Stimulated activated CD4-positive, alpha-beta T cell treated with anti-CD3 and anti-CD28 coated beads, Interleukin-12 subunit alpha, Interleukin-12 subunit beta, amount 100 ng/mL, for 48 hours (primary cell): ENCODE measurements around the gene CAPN14.

Source experiments
- DNase-seq, 3 donors: peaks; one replicate each; pipeline ENCODE4 v3.0.0-alpha.2; 2020; ENCODE audit warnings: low read depth in 2 of 3, low spot score in 1 of 3

The CAPN14 gene

DNA sequence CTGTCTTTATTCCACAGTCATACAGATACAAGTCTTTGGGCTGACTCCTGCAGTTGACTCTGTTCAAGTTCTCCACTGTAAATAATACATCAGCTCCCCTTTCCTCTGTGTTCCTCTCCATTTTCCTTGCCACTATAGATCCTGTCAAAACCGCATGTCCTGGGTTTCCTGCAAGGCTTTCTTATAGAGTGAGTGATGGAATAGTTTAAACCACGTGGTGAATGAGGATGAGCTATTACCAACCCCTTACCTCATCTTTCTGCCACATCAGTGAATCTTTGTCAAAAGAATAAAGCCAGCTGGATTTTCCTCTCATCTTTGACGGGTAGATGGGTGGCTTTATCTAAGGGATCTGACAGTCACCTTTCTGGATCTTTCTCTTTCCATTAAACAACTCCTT is 75.2 kb downstream of the CAPN14 start:
- no peak for DNase-seq

- no peak for DNase-seq
Measured at GRCh38 chr2:31141443-31142085, 75.8 kb downstream of the CAPN14 start.

DNA sequence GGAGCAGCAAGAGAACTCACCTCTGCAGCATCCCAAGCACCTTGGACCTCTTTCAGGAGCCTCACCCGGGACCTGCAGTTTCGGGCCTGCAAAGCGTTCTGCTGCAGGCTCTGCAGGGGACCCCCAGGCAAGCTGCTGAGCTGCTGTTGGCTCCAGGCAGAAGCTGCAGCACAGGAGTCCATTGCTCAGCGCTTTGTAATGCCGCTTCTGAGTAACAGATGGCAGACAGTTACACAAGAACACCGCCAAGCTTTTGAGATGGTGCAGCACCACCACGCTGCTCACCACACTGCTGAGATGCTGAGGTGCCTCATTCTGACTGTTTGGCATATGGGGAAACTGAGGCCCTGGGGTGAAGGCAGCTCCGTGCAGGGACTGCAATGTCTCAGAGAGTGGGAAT is 77.2 kb downstream of the CAPN14 start:
- DNase-seq: no peak

GRCh38 chr2:31139671-31140070 is 77.6 kb downstream of the CAPN14 start:
- DNase-seq: no peak

DNA sequence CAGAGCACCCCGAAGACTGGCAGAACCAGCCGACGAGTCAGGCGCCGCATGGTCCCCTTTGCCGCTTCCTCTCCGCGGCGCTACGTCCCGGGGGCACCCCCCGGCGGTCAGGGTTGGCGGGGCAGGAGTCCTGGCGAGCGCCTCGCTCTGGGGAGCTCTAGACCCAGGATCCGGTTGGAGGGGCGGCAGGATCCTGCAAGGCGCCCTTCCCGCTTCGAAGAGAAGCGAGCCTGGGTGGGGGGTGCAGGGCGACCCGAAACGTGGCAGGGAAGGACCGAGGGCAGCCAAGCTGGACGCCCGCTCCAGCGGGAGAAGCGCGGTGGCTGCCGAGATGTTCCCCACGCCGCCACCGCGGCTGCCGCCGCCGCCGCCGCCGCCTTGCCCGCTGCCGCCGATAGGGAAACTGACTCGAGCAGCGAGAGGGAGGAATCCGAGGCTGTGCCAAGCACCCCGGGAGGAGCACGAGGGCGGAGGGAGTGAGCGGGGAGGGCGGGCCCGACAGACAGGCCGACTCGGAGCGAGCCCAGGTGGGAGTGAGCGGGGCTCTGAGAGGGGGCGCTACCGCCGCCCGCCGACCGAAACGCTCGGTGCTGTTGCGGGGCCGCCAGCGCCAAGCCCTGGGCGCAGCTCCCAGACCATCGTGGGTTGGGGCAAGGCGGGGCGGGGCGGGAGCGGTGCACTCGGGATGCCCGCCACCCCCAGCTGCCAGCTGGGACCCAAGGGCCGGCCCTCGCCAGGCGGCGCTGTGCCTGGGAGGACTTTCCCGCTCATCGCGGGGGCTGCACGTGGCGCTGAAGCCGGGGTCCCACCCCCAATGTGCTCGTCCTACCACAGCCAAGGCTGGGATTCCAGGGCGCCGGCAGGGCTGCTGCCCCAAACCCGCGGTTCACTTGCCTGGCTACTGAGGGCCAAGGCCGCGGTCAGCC is 79.0 kb downstream of the CAPN14 start, which contains the start of gene GALNT14:
Gene GALNT14, minus strand, starts transcription at position 404 of the 926 bp plus-strand sequence. Its CDS starts 354 bp downstream, at position 50.
- peak; percentile 26 to 30 (median 26) for DNase-seq

DNA sequence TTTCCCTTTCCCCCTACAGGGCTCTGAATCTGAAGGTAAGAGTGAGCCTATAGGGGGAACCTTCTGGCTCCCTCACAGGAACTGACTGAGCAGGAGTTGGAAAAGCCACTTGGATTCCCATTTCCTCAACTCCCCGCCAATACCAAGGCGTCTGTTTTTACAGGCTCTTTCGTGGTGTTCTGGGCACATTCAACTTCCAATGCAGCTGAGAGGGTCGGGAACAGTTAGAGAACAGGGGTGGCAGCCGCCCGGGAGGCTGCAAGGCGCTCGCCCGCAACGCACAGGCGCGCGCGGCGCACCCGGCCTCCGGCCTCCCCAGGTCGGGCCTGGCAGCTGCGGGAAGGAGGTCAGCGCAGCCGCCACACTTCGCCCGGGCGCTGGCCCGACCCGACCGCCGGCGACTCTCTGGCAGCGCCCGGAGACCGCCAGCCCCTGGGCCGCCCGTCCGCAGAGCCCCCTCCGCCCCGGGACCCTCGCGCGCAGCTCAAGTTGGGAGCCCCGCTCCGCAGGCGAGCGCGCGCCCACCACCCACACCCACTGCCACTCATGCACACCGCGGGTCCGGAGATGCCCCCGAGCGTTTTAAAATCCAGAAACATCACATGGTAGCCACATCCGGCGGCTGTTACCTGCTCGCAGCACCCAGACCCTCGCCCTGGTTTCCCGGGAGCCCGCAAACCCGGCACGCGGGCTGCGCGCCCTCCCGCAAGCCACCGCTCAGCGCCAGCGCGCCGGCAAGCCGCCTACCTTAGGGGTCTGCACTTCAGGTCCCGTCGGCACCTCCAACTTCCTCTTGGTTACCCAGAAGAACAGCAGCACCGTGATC is 79.9 kb downstream of the CAPN14 start:
- no peak for DNase-seq

- no peak for DNase-seq
Measured at GRCh38 chr2:31136732-31137131, 80.6 kb downstream of the CAPN14 start.

DNA sequence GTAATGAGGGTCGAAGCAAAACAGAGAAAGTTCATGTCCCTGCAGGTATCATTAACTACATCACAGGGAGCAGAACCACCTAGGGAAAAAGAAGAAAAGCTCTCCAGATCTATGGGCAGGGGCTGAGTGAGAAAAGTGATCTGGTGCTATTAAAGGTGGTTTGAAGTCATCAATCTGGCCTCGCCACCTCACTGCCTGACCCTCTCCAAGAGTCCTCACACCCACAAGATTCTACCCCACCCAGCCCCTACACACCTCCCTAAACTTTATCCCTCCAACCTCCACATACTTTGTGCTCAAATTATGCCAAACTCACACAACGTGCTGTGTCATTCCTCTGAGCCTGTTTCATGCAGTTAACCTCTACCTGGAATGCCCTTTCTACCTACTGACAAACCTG is 81.3 kb downstream of the CAPN14 start:
- no peak for DNase-seq

- no peak for DNase-seq
Measured at GRCh38 chr2:31134480-31134879, 82.8 kb downstream of the CAPN14 start.

- no peak for DNase-seq
Measured at GRCh38 chr2:31132786-31133185, 84.5 kb downstream of the CAPN14 start.

DNA sequence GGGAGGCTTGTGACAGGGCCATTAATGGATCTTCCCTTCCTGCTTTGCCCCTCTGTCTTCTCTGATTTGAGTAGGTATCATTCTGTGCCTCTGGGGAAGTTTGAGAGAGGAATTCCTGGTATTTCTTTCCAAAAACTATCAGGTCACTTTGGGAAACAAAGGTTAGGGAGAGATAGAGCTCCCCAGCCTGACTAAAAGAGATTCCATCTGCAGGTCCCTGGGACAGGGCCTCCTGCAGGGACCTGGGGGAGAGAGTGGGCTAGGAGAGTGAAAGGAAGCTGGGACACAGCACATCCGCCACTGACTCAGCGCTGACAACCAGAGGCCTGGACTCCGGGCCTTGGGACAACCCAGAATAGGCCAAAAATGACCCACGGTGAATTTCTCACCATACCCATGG is 85.4 kb downstream of the CAPN14 start:
- no peak for DNase-seq

GRCh38 chr2:31129375-31130171 is 87.7 kb downstream of the CAPN14 start:
- DNase-seq: no peak

DNA sequence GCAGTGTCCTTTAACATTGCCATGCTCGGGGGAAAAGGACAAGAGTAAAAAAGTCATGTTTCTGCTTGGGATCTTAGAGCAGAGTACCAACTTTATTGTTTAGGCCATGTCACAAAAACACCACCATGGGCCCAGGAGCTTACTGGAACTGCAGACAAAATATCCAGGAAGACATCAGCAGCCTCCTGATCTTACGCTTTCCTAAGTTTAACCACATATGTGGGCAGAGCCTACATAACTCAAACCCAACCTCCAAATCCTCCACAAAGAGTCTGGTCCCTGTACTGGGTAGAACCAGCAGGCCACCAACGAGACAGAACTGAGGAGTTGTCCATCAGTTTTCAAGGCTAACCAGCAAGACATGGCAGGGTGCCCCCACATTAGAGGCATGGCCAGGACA is 89.4 kb downstream of the CAPN14 start:
- DNase-seq: no peak

DNA sequence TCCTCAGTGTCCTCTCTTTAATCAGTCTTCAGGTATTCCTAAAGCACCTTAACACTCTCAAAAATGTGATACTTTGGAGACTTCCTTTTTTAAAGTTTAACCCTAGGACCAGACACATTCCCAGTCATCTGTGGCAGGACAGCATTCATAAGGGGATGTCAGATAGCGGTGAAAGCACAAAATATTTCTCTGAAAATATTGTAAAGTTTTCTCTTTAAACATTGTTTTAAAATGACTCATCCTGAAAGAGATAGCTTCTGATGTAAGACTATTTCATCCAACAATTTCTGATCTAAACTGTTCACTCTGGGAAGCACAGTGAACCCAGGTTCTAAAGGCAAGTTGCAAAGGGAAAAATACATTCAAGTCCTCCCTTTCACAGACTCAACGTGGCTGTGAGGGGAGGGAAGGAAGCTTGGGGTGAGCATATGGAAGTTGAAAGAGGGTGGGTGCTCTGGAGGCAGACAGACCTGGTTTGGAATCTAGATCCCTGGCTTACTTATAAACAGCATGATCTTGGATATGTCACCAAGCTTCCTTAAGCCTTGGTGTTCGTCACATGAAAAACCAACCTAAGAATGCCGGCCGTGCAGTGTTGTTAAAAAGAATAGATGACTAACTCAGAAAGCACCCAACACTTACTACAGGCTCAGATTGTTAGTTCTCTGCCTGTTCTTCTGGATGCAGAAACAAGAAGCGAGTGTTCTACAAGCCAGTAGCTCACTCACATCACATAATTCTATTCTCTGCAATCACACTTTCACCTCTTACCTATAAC is 91.2 kb downstream of the CAPN14 start:
- no peak for DNase-seq

- DNase-seq: no peak
Measured at GRCh38 chr2:31124904-31125303, 92.4 kb downstream of the CAPN14 start.
